RWPE2 (cell line): ENCODE data around the gene TEX54.
"Not testable (repeated sequence)": the region's sequence is repeated elsewhere in the genome, so short reads cannot be mapped to it uniquely, and the experiment has no call there.

Experiments
- ATAC-seq: fragments of 200-7000 bp; cut with Tn5 transposase; 3 replicates; pipeline ENCODE4 v1.9.1; 2021; ENCODE audit warnings: low read depth
- DNase-seq: peaks from one replicate; pipeline ENCODE4 v3.0.0-alpha.2; 2020; ENCODE audit warnings: low spot score
- H3K27ac ChIP-seq: fragments of 450-650 bp; 2 replicates; pipeline ENCODE4 v1.5.1; 2017; ENCODE audit warnings: mild to moderate bottlenecking; ENCODE audit not compliant: poor library complexity, severe bottlenecking
- H3K27me3 ChIP-seq: fragments of 250-450 bp; sonication (Bioruptor Pico); 2 replicates; pipeline ENCODE4 v1.5.1; 2021; ENCODE audit warnings: mild to moderate bottlenecking, moderate library complexity; ENCODE audit not compliant: insufficient read depth, poor library complexity, severe bottlenecking
- H3K36me3 ChIP-seq: fragments of 250-450 bp; sonication (Bioruptor Pico); 2 replicates; pipeline ENCODE4 v1.5.1; 2020; ENCODE audit warnings: low read depth, mild to moderate bottlenecking, moderate library complexity
- H3K4me1 ChIP-seq: fragments of 250-450 bp; sonication (Bioruptor Pico); 2 replicates; pipeline ENCODE4 v1.5.1; 2021; ENCODE audit warnings: mild to moderate bottlenecking, moderate library complexity; ENCODE audit not compliant: insufficient read depth, poor library complexity, severe bottlenecking
- H3K4me3 ChIP-seq: fragments of 250-450 bp; sonication (Bioruptor Pico); 2 replicates; pipeline ENCODE4 v1.5.1; 2021; ENCODE audit warnings: mild to moderate bottlenecking, moderate library complexity; ENCODE audit not compliant: severe bottlenecking
- H3K9me3 ChIP-seq: fragments of 250-450 bp; sonication (Bioruptor Pico); 2 replicates; pipeline ENCODE4 v1.5.1; 2021; ENCODE audit warnings: mild to moderate bottlenecking, moderate library complexity; ENCODE audit not compliant: severe bottlenecking
- TF ChIP-seq, protein P1 (sequence below): fragments of 450-650 bp; IDR thresholded peaks from one replicate; pipeline ENCODE4 v1.5.1; 2017; ENCODE audit warnings: mild to moderate bottlenecking, moderate library complexity; ENCODE audit not compliant: poor library complexity, severe bottlenecking

Gene TEX54

DNA sequence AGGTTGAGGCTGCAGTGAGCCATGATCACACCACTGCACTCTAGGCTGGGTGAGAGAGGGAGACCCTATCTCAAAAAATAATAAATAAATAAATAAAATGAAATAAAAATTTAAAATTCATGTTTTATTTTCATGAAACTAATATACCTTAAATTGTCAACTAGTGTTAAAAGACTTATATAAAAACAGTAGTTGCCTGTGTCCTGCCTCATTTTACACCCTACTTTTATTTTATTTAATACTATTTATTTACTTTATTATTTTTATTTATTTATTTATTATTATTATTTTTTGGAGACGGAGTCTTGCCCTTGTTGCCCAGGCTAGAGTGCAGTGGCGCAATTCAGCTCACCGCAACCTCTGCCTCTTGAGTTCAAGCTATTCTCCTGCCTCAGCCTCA, 11.5 kb upstream of the TEX54 start:
- TF ChIP-seq, protein P1, sequence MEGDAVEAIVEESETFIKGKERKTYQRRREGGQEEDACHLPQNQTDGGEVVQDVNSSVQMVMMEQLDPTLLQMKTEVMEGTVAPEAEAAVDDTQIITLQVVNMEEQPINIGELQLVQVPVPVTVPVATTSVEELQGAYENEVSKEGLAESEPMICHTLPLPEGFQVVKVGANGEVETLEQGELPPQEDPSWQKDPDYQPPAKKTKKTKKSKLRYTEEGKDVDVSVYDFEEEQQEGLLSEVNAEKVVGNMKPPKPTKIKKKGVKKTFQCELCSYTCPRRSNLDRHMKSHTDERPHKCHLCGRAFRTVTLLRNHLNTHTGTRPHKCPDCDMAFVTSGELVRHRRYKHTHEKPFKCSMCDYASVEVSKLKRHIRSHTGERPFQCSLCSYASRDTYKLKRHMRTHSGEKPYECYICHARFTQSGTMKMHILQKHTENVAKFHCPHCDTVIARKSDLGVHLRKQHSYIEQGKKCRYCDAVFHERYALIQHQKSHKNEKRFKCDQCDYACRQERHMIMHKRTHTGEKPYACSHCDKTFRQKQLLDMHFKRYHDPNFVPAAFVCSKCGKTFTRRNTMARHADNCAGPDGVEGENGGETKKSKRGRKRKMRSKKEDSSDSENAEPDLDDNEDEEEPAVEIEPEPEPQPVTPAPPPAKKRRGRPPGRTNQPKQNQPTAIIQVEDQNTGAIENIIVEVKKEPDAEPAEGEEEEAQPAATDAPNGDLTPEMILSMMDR = no peak
- no peak for ATAC-seq

DNA sequence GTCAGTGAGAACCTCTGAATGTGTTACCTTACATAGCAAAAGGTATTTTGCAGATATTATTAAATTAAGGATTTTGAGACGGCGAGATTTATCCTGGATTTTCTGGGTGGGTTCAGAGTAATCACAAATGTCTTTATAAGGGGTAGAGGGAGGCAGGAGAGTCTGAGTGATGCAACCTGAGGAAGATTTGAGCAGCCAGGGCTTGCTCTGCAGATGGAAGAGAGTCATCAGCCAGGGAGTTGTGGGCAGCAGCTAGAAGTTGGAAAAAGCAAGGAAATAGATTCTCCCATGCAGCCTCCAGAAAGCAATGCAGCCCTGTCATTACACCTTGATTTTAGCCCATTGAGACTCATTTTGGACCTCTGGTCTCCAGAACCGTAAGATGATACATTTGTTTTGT, 10.8 kb upstream of the TEX54 start:
- H3K4me1 ChIP-seq = peaks cover 11% of the 10 kb centered on the region
- no peaks in the 10 kb centered on the region for H3K9me3 ChIP-seq
- ATAC-seq (no peak), DNase-seq (no peak)
- H3K27me3 ChIP-seq = no peaks in the 10 kb centered on the region
- no peaks in the 10 kb centered on the region for H3K36me3 ChIP-seq
- no peak overlapping the region for H3K27ac ChIP-seq
- TF ChIP-seq, protein P1 = no peak
- no peak overlapping the region for H3K4me3 ChIP-seq

More for the DNA sequence above, 11.5 kb upstream of the TEX54 start:
- peaks cover 11% of the 10 kb centered on the region for H3K4me1 ChIP-seq
- no peaks in the 10 kb centered on the region for H3K27me3 ChIP-seq
- DNase-seq = no peak
- no peak overlapping the region for H3K27ac ChIP-seq
- H3K4me3 ChIP-seq = no peak overlapping the region
- no peaks in the 10 kb centered on the region for H3K9me3 ChIP-seq
- no peaks in the 10 kb centered on the region for H3K36me3 ChIP-seq

DNA sequence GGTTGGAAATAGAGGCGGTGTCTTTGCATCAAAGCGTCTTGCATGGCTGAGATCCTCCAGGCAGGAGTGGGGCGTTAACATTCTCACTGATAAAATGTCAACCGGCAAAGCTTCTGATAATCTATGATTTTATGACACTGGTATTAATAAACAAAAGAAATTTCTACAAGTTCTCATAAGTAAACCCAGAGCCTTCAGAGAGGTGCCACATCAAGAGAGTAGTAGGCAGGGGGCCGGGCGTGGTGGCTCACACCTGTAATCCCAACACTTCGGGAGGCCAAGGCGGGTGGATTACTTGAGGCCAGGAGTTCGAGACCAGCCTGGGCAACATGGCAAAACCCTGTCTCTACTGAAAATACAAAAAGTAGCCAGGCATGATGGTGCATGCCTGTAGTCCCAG, 10.2 kb upstream of the TEX54 start:
- H3K9me3 ChIP-seq, H3K27me3 ChIP-seq, DNase-seq, H3K36me3 ChIP-seq, H3K4me3 ChIP-seq, ATAC-seq: not testable (repeated sequence)
- peaks cover 11% of the 10 kb centered on the region for H3K4me1 ChIP-seq
- H3K27ac ChIP-seq = peak overlapping the region; percentile 97

DNA sequence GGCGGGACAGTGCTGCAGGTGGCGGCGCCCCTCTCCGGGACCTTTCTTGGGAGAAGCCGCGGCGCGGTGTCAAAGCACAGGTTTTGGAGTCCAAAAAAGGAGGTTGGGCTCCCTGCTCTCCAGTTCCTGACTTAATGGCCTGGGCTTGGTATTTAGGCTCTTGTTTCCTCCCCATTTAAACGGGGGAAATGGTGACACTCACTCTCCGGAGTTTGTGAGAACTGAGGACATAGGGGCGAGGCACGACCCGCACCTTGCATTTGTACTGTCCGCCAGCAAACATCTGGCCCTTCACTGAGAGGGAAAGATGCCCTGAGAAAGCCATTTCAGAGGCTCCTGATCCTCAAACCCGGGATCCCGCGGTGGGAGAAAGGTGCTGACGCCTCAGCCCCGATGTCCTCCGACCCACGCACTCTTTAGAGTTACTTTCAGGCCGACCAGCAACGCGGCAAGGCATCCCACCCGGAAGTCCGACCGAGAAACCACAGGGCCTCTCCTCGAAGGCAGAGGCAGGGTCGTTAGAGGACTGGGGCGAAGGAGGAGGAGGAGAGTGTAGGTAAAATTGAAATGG, 9.6 kb upstream of the TEX54 start:
- TF ChIP-seq, protein P1 = no peak
- ATAC-seq (no peak), DNase-seq (no peak)
- Histone ChIP-seq H3K36me3 (peaks cover 7% of the 10 kb centered on the region), H3K27ac (peak overlapping the region; percentile 97), H3K9me3 (no peaks in the 10 kb centered on the region), H3K4me3 (peak overlapping the region; percentile 23), H3K4me1 (peaks cover 11% of the 10 kb centered on the region), H3K27me3 (no peaks in the 10 kb centered on the region)

DNA sequence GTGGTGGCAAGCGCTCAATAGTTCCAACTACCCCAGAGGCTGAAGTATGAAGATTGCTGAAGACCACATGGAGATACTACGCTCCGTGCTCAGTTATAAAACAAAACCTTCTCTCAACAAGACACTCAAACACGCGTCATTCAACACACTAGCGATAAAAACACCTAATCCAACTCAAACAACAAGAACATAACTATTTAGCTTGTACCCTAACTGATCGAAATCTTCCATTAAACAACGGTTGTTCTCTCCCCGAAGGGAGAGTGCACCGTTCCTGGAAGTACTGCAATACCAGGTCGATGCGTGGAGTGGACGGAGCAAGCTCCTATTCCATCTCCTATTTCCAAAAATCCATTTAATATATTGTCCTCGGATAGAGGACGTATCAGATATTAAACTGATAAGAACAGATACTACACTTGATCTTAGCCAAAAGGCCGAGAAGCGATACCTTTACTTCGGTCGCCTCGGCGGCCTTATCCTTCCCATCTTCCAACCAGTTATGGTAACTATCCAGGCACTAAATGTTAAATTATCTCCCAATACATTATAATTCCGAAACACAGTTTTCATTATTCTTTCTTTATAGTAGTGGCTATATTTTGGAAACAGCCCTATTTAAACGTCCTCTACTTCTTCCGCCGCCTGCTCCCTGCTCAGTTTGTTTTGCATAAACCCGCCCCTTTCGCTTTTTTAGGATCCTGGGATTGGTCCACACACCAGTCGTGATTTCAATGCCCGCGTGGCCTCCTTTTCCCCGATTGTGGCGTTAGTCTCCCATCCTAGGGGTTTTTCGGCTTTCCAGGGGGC, 8.9 kb upstream of the TEX54 start:
- H3K9me3 ChIP-seq = no peaks in the 10 kb centered on the region
- TF ChIP-seq, protein P1 = peak; percentile 0
- peak overlapping the region; percentile 85 for H3K4me3 ChIP-seq
- peaks cover 14% of the 10 kb centered on the region for H3K36me3 ChIP-seq
- H3K27ac ChIP-seq = peak overlapping the region; percentile 97
- H3K27me3 ChIP-seq = no peaks in the 10 kb centered on the region
- H3K4me1 ChIP-seq = peaks cover 11% of the 10 kb centered on the region
- ATAC-seq = peak; percentile 83
- DNase-seq = peak; percentile 84

DNA sequence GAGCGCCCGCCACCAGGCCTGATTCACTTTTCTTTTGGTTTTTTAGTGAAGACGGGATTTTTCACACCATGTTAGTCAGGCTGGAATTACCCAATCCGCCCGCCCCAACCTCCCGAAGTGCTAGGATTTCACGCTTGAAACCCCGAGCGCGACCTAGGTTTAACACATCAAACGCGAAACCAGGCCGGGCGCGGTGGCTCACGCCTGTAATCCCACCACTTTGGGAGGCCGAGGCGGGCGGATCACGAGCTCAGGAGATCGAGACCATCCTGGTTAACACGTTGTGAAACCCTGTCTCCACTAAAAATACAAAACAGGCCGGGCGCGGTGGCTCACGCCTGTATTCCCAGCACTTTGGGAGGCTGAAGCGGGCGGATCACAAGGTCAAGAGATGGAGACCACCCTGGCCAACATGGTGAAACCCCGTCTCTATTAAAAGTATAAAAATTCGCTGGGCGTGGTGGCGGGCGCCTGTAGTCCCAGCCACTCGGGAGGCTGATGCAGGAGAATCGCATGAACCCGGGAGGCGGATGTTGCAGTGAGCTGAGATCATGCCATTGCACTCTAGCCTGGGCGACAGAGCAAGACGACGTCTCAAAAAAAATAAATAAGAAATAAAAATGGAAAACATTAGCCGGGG, 8.2 kb upstream of the TEX54 start:
- DNase-seq (peak; percentile 78), ATAC-seq (peak; percentile 10; the same call in 1 of the 3 replicates)
- H3K27ac ChIP-seq = peak overlapping the region; percentile 97
- not testable (repeated sequence) for H3K9me3 ChIP-seq, H3K27me3 ChIP-seq
- peaks cover 21% of the 10 kb centered on the region for H3K36me3 ChIP-seq
- H3K4me1 ChIP-seq = peaks cover 11% of the 10 kb centered on the region
- H3K4me3 ChIP-seq = peak overlapping the region; percentile 85
